ENCODE results near the gene MYL3. TPM values are rescaled to one million over a fixed set of nuclear protein-coding genes. Genes with fewer than 3 reads are reported as not detected.
"Not testable (repeated sequence)": the region's sequence is repeated elsewhere in the genome, so short reads cannot be mapped to it uniquely, and the experiment has no call there.

The MYL3 gene
- total RNA-seq, 1 experiment from 2014 or later = not detected

- no peak for DNase-seq (ENCODE audit: low read depth)
Measured at GRCh38 chr3:46831316-46831715, 31.9 kb downstream of the MYL3 start.

- DNase-seq (ENCODE audit: low read depth) = no peak
Measured at GRCh38 chr3:46830801-46831200, 32.4 kb downstream of the MYL3 start.

DNA sequence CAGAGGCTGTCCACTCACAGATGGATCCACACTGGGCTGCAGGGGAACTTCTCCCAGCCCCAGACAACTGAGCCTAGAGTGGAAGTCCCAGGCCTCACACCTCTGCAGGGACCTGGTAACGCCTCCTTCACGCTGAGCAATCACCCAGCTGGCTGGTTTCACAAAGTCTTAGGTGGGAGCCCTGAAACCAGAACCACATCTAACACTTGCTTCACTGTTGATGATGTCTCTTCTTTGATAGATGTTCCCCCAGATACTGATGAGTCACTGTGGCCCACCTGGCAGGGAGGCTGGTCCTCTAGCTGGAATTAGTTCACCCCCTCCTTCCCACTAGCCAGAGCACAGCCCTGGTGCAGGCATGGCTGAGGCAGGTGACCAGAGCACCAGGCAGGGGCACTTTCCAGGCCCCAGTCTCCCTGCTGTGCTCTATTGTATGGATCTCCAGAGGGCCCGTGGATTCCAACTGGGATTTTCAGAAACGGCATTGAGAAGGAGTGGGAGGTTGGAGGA is 33.5 kb downstream of the MYL3 start:
- no peak for DNase-seq (ENCODE audit: low read depth)

GRCh38 chr3:46825450-46825849 is 37.8 kb downstream of the MYL3 start:
- DNase-seq (ENCODE audit: low read depth) = no peak

GRCh38 chr3:46824211-46824970 is 38.9 kb downstream of the MYL3 start:
- no peak for DNase-seq (ENCODE audit: low read depth)

DNA sequence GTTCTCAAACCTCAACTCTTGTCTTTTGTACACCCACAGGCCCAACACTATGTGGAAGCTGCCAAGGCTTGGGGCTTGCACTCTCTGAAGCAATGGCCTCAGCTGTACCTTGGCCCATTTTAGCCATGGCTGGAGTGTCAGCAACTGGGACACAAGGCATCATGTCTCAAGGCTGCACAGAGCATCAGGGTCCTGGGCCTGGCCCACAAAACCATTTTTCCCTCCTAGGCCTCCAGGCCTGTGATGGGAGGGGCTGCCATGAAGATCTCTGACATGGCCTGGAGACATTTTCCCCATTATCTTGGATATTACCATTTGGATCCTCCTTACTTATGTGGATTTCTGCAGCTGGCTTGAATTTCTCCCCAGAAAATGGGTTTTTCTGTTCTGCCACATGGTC is 39.9 kb downstream of the MYL3 start:
- DNase-seq (ENCODE audit: low read depth) = not testable (repeated sequence)

DNA sequence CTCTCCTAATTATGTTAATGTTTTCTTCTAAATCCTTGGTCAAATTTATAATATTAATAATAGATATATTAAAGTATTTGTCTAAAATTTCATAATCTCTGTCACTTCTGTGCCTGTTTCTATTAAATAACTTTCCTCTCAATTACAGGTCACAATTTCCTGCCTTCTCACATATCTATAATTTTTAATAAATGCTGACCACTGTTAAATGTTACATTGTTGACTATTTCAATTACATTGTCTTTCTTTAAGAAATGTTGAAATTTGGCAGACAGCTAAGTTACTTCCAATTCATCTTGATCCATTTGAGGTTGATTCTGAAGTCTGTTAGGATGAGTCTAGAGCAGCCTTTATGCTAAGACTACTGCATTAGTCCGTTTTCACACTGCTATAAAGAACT is 41.7 kb downstream of the MYL3 start:
- DNase-seq (ENCODE audit: low read depth) = no peak

GRCh38 chr3:46820852-46821251 is 42.4 kb downstream of the MYL3 start:
- DNase-seq (ENCODE audit: low read depth) = no peak

- DNase-seq (ENCODE audit: low read depth) = peak; percentile 10
Measured at GRCh38 chr3:46812237-46812791, 50.9 kb downstream of the MYL3 start.

DNA sequence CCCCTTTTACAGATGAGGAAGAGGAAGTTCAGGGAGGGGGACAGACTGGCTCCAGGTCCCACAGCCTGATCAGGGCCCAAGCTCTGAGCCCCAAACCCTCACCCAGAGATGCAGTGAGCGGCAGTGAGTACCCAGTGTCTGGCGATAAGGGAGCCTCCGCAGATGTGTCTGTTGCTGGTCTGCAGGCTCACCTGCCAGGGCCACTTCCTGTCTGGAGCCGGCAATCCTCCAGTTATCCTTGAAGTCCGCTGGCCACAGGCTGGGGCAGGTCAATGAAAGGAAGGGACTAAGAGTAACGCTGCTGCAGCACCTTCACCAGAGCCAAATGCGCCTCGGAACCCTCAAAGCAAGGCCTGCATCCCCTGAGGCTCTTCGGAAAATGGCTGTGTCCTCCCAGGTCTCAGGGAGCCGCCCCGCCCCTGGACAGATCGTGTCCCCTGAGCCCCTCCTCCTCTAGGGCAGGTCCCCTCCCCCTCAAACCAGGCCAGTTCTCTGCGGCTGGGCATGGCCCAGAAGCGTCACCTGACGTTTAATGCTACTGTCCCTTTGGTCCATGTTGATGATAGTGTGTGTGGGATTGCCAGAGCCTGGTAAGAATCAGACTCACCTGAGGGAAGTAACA is 51.5 kb downstream of the MYL3 start:
- no peak for DNase-seq (ENCODE audit: low read depth)

GRCh38 chr3:46808766-46809165 is 54.5 kb downstream of the MYL3 start:
- DNase-seq (ENCODE audit: low read depth) = not testable (repeated sequence)

Other genes with a start within 250 kb of the MYL3 start
- gene ALS2CL, start 169.8 kb downstream of the MYL3 start, total RNA-seq (2014; rRNA removed) = 0.23 and 0.96 TPM in 2 replicates
- gene TMIE, start 162.1 kb downstream of the MYL3 start, total RNA-seq (2014; rRNA removed) = not detected in 2 replicates
- not detected in 2 replicates for gene PRSS50, start 145.6 kb downstream of the MYL3 start, total RNA-seq (2014; rRNA removed)
- 1.2 and 1.3 TPM in 2 replicates for gene PTH1R, start 14.3 kb upstream of the MYL3 start, total RNA-seq (2014; rRNA removed)
- gene CCDC12, start 113.3 kb upstream of the MYL3 start, total RNA-seq (2014; rRNA removed) = 25.6 and 31.2 TPM in 2 replicates
- 2.1 and 2.2 TPM in 2 replicates for gene NBEAL2, start 116.2 kb upstream of the MYL3 start, total RNA-seq (2014; rRNA removed)

All from LHCN-M2 (cell line).